GM06990 (cell line): ENCODE data around the gene GIGYF1.

ENCODE experiments used
- DNase-seq: peaks from one replicate; pipeline ENCODE4 v3.0.0-alpha.2; 2011; ENCODE audit not compliant: insufficient read length; ENCODE audit errors: extremely low read depth
- H3K27me3 ChIP-seq: replicated peaks from 2 replicates; pipeline ENCODE4 v1.6.0; 2011; ENCODE audit warnings: low read length; ENCODE audit not compliant: control insufficient read depth, insufficient read depth
- H3K36me3 ChIP-seq: 2 replicates; pipeline ENCODE4 v1.5.1; 2011; ENCODE audit warnings: low read length; ENCODE audit not compliant: control insufficient read depth, insufficient read depth
- H3K4me3 ChIP-seq: replicated peaks from 2 replicates; pipeline ENCODE4 v1.5.1; 2011; ENCODE audit warnings: low read depth, mild to moderate bottlenecking, control low read depth, low read length
- CTCF ChIP-seq: IDR thresholded peaks from 2 replicates; pipeline ENCODE4 v1.5.1; 2011; ENCODE audit warnings: low read length, control low read depth, mild to moderate bottlenecking, inconsistent platforms; ENCODE audit not compliant: insufficient read depth, poor library complexity, severe bottlenecking

GIGYF1 gene

GRCh38 chr7:100683659-100684533, 10.2 kb downstream of the GIGYF1 start:
- H3K27me3 ChIP-seq = no peaks in the 10 kb centered on the region
- no peak for TF ChIP-seq CTCF
- peaks cover 54% of the 10 kb centered on the region for H3K36me3 ChIP-seq
- no peak for DNase-seq
- H3K4me3 ChIP-seq = no peak overlapping the region

GRCh38 chr7:100682991-100683658, 10.9 kb downstream of the GIGYF1 start:
- H3K36me3 ChIP-seq = peaks cover 54% of the 10 kb centered on the region
- H3K27me3 ChIP-seq = no peaks in the 10 kb centered on the region
- no peak for TF ChIP-seq CTCF
- DNase-seq = no peak
- no peak overlapping the region for H3K4me3 ChIP-seq

- Histone ChIP-seq H3K36me3 (peaks cover 63% of the 10 kb centered on the region), H3K4me3 (no peak overlapping the region), H3K27me3 (no peaks in the 10 kb centered on the region)
- DNase-seq = no peak
- TF ChIP-seq CTCF = no peak
Observed at GRCh38 chr7:100682228-100682741, 11.8 kb downstream of the GIGYF1 start.

- Histone ChIP-seq H3K4me3 (no peak overlapping the region), H3K36me3 (peaks cover 66% of the 10 kb centered on the region), H3K27me3 (no peaks in the 10 kb centered on the region)
- TF ChIP-seq CTCF = no peak
- no peak for DNase-seq
Observed at GRCh38 chr7:100681491-100682227, 12.4 kb downstream of the GIGYF1 start.

GRCh38 chr7:100680576-100681271, 13.3 kb downstream of the GIGYF1 start:
- DNase-seq = no peak
- H3K27me3 ChIP-seq = no peaks in the 10 kb centered on the region
- no peak for TF ChIP-seq CTCF
- peaks cover 65% of the 10 kb centered on the region for H3K36me3 ChIP-seq
- H3K4me3 ChIP-seq = no peak overlapping the region
